ENCODE data around the gene S1PR3.

- no peak for TF ChIP-seq GATA3 (IDR thresholded peaks at IDR 0.05; ENCODE audit: low read depth, low read length)
- no peak for TF ChIP-seq GATA2 (IDR thresholded peaks at IDR 0.05; ENCODE audit: low read depth, low read length)
Observed at GRCh38 chr9:89047667-89048066, 56.4 kb downstream of the S1PR3 start.
